ENCODE measurements around the gene ABCD1.

ABCD1 gene

GRCh38 chrX:153774576-153775292 is 50.1 kb downstream of the ABCD1 start:
- no peak for DNase-seq (ENCODE audit: low read depth)

- no peak for DNase-seq (ENCODE audit: low read depth)
Observed at GRCh38 chrX:153775293-153776119, 50.9 kb downstream of the ABCD1 start.

GRCh38 chrX:153776120-153776599 is 51.5 kb downstream of the ABCD1 start:
- DNase-seq (ENCODE audit: low read depth): no peak

GRCh38 chrX:153776611-153777045 is 52.0 kb downstream of the ABCD1 start:
- DNase-seq (ENCODE audit: low read depth): no peak

- DNase-seq (ENCODE audit: low read depth): no peak
Observed at GRCh38 chrX:153777261-153778090, 52.8 kb downstream of the ABCD1 start.

- DNase-seq (ENCODE audit: low read depth): no peak
Observed at GRCh38 chrX:153778181-153778580, 53.5 kb downstream of the ABCD1 start.

GRCh38 chrX:153778684-153779101 is 54.0 kb downstream of the ABCD1 start:
- no peak for DNase-seq (ENCODE audit: low read depth)

GRCh38 chrX:153779891-153780677 is 55.4 kb downstream of the ABCD1 start:
- DNase-seq (ENCODE audit: low read depth): no peak

GRCh38 chrX:153780678-153781427 is 56.2 kb downstream of the ABCD1 start, which contains the start of gene SRPK3:
SRPK3 (plus strand) TSS chrX:153781041; CDS start chrX:153781087, 46 bp downstream.
- DNase-seq (ENCODE audit: low read depth): no peak

- DNase-seq (ENCODE audit: low read depth): no peak
Observed at GRCh38 chrX:153781428-153782047, 56.9 kb downstream of the ABCD1 start.

GRCh38 chrX:153782313-153782712 is 57.7 kb downstream of the ABCD1 start:
- DNase-seq (ENCODE audit: low read depth): no peak

- DNase-seq (ENCODE audit: low read depth): no peak
Observed at GRCh38 chrX:153782871-153783270, 58.2 kb downstream of the ABCD1 start.

GRCh38 chrX:153783378-153784013 is 58.8 kb downstream of the ABCD1 start:
- DNase-seq (ENCODE audit: low read depth): no peak

- DNase-seq (ENCODE audit: low read depth): no peak
Observed at GRCh38 chrX:153784325-153784967, 59.8 kb downstream of the ABCD1 start.

GRCh38 chrX:153786669-153787068 is 62.0 kb downstream of the ABCD1 start:
- no peak for DNase-seq (ENCODE audit: low read depth)

GRCh38 chrX:153789654-153790053 is 65.0 kb downstream of the ABCD1 start:
- no peak for DNase-seq (ENCODE audit: low read depth)

- no peak for DNase-seq (ENCODE audit: low read depth)
Observed at GRCh38 chrX:153791104-153791852, 66.6 kb downstream of the ABCD1 start.

GRCh38 chrX:153792368-153792767 is 67.7 kb downstream of the ABCD1 start:
- no peak for DNase-seq (ENCODE audit: low read depth)
